RCC 7860 (cell line): Measurements from ENCODE around the gene GPR107.

Source experiments
- DNase-seq: peaks from one replicate; pipeline ENCODE4 v3.0.0-alpha.2; 2015; ENCODE audit warnings: low spot score
- FAIRE-seq: peaks from 2 replicates; lab custom pipeline; 2012; peaks lifted over from hg19 to GRCh38; lab: Jason Lieb, UNC

GPR107 gene

DNA sequence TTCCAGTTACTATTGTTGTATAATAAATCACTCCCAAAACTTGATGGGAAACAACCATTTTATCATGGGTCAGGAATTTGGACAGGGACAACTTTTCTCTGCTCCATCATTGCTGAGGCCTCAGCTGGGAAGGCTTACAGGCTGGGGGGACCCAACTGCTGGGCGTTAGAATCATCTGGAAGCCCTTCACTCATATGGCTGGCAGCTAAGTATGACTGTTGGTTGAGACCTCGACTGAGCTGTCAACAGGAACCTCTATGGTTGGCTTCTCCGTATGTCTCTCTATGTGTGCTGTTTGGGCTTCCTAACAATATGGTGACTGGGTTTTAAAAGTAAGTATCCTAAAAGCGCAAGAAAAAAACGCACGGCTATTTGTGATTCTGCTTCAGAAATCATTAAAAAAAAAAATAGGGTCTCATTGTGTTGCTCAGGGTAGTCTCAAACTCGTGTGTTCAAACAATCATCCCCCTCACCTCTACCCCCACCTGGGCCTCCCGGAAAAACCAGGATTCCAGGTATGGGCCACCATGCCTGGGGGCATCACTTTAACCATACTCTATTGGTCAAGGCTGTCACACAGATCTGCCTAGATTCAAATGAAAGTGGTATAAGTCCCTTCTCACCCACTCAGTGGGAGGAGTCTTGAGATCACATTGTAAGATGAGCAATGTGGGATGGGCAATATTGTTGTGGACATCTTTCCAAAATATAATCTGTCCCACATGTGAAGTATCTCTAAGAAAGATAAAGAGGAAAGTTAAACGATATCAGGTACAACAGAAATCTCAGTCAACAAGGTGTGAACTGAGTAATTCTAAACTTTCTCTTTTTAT lies 26.0 kb upstream of the GPR107 start:
- no peak for FAIRE-seq
- DNase-seq = no peak

DNA sequence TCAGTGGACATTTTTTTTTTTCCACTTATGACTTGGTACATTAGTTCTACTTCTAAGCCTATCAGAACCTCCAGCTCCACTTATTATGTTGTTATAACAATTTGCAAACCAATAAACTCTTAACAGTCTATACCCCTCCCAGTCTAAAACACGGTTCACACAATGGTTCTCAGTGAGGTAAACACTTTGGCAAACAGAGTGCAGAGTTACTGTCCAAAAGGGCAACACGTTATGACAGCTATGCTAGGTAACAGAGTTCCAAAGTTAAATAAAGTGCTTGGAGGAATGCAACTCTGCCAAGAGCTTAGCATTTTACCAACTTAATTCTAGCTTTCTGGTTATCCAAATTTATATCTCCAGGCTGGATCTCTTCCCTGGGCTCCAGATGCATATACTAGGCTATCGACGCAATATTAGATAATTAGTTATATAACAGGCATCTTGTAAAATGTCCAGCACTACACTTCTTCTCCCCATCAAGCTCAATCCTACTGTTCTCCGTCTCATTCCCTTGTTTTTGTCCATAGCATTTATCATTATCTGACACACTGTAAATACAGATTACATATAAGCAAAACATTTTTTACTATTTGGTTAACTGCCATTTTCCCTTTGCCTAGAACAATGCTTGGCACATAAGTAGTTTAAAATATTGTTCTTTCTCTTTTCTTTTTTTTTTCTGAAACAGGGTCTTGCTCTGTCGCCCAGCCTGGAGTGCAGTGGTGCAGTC lies 25.0 kb upstream of the GPR107 start:
- DNase-seq = no peak
- no peak for FAIRE-seq

- DNase-seq (no peak), FAIRE-seq (no peak)
These were observed 24.3 kb upstream of the GPR107 start for GRCh38 chr9:130029223-130029973.

GRCh38 chr9:130030651-130031127 lies 23.0 kb upstream of the GPR107 start:
- no peak for DNase-seq
- no peak for FAIRE-seq

DNA sequence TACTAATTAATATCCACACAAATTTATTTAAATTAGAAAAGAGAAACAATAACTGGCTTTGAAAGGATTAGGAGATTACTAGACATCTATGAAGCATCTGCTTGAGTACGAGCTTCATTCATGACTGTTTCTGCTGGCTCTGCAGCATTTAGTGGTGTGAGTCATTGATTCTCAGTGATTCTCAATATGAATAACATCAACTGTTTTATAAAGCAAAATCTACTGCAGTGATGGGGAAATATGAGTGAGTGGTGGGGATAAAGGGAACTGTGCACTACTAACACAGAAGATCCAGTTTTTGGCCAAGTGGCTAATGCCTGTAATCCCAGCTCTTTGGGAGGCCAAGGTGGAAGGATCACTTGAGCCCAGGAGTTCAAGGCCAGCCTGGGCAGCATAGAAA lies 19.1 kb upstream of the GPR107 start:
- DNase-seq (no peak), FAIRE-seq (no peak)

DNA sequence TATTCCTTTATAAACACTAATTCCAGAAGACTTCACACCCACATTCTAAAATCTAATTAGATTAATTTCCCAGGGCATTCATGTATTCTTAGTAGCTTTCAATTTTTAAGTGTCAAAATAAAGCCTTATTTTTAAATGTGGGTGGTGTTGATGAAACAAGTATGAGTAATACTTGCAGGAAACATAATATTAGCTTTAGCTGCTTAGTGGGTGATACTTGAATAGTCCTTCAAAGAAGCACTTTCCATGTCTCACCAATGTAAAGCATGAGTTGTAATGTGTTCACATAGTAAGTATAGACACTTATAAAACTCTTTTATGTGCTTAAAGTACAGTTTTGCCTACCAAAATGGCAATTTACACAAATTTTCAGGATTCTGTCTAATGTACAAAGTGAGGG lies 17.6 kb upstream of the GPR107 start:
- FAIRE-seq (peak; percentile 16), DNase-seq (no peak)

DNA sequence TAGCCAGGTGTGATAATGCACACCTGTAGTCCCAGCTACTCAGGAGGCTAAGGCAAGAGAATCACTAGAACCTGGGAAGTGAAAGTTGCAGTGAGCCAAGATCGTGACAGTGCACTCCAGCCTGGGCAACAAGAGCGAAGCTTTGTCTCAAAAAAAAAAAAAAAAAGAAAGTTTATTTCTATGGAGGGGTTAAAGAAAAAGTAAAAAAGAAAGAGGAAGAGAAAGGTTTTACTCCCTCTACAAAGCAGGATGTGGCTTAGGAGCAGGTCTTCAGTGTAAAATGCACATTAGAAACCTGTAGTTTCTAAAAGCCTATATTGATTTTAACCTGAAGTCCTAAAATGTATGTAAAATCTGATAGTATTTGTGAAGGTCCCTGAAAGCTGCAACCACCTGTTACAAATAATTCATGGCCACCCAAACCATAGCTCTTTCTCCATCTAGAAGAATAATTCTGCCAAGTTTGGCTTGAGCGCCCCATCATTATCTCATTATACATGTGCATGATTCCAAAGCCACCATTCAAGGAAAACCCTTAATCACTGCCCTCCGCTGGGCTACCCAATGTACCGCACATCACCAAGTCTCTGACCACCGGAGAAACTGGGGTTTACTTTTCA lies 14.1 kb upstream of the GPR107 start:
- FAIRE-seq (no peak), DNase-seq (no peak)

DNA sequence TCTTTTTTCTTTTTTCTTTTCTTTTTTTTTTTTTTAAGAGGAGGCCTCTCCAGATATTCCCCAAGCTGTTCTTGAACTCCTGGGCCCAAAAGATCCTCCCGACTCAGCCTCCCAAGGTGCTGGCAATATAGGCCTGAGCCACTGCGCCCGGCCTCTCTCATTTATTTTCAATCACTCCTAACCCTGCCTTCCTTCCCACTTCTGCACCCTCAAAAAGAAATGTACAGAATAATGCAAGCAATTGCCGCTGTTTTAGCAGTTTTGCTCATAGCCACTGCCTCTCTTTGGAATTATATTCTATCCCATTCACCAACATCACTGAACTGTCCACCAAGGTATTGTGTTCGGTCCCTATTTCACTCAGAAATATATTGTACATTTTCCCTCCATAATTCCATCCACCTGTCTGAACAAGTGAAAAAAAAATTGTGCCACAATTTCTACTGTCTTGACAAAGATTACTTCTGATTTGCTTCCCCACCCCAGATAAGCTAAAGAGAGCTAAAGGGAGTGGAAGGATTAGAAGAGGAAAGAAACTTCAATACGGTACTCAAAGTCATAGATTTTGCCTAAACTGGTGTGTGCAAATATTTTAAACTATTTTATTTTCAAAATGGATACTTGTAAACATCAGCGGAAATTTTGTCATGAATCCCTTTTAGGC lies 12.6 kb upstream of the GPR107 start:
- no peak for DNase-seq

DNA sequence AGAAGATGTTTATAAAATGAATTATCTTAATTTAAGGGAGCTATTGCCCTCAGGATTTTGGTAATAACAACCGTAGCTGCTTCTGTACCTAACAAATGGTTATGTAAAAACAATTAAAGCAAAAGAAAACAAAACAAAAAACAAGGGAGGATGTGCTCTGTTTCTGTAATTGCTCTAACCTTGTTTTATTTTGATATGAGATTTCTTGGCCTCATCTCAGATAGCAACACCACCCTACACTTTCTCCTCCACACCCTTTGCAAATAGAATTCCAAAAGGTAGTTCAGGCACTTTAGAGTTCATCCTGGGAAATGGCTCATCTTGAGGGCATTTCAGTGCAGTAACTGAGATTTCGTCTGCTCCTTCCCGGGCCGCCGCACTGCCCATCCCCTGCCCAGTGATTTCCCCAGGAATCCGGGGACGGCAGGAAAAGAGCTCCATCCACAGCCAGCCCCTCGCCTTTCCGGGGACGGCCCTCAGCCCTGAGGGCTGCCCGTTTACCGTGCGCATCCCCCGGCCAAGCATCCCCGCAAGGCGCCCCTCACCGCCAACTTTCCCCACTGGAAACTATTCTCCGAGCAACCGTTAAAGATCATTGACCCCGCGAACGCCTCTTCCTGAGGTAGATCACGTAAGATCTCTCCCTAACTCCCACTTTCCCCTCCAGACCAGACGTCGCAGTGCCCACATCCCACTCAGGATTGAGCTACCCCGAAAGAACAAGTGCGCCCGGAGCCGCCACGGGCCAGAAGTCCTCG lies 11.9 kb upstream of the GPR107 start:
- peak; percentile 25 for DNase-seq
- FAIRE-seq = no peak

More for the DNA sequence above, 12.6 kb upstream of the GPR107 start:
- FAIRE-seq = no peak

DNA sequence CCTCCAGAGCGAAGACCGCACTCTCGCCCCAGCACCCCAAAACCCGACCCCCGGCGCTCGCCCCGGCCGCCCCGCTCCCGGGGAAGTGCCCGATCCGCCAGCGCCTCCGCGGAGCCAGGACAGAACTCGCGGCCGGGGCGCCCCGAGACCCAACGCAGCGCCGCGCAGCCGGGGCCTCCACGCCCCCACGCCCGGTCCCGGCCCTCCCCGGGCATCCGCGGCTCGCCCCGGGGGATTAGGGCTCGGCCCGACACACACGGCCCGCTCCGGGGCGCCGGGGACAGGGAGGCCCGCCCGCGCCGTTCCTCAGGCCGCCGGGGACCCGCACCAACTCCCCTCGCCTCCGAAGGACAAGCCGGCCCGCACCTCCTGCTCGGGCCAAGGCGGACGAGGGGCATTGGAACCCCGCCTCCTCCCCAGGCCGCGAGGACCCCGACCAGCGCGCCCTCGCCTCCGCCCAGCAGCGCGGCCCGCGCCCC lies 11.3 kb upstream of the GPR107 start:
- no peak for DNase-seq
- no peak for FAIRE-seq

DNA sequence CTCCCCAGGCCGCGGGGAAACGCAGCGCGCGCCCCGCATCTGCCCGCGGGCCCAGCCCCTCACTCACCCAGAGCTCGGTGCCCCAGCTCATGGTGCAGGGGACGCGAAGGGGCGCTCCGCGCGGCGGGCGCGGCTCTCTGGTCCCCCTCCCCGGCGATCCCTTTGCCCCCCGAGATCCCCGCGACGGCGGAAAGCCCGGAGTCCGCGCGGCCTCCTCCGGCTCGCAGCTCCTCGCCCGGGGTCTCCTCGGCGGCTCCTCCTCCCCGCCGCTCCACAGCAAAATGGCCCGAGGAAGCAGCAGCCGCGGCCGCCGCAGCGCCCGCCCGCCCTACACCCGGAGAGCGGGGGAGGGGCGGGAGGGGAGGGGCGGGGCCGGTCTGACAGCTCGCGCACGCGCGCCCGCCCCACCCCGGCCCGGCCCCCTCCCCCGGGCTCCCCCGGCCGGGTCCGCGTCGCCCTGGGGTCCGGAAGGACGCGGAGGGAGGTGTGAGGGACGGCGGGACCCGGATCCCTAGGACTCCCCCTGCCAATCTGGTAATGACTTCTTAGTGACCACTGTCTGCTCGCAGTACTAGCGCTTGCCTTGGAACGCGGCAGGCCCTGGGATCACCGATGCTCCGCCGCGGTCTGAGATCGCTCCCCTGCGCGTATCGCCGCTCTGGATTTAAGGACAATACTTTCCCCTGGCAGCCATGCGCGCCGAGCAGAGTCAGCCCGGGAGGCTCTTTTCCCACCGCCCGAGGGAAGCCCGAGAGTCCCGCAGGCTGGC lies 10.6 kb upstream of the GPR107 start, which contains the start of gene FNBP1:
Gene FNBP1 (minus strand): TSS at position 305 of the 769 bp plus-strand sequence. CDS start 214 bp downstream, at position 91.
- DNase-seq (peak; percentile 44), FAIRE-seq (no peak)

- no peak for FAIRE-seq
- DNase-seq = no peak
These were observed 9.8 kb upstream of the GPR107 start for GRCh38 chr9:130043654-130044623.

DNA sequence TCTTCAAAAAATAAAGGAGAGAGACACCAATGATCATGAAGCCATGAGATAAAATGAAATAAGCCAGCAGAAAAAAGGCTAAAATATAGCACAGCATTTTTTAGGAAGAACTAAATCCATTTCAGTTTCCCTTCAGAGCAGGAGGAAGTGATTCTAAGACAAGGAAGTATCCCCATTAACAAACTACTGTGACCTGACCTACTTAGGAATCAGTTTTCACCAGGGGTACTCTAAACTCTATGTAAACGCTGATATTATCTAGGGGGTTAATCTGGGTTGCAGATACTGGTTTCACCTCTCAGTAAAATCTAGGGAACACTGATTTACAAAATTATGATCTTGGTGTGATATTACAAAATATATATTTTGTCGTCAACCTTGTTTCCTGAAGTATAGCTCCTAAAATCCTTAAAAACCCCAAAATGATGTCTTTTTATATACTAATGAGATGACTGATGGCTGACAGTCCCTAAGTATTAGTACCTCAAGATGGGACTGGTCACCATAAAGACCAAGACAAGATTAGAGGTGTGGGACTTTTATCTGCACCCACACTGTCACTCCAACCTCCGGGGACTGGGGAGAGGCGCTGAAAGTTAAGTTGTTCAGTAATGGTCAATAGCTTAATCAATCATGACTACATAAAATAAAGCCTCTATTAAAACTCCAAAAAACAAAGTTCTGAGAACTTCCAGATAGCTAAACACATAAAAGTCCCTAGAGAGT lies 7.8 kb upstream of the GPR107 start:
- FAIRE-seq = no peak
- DNase-seq = no peak

DNA sequence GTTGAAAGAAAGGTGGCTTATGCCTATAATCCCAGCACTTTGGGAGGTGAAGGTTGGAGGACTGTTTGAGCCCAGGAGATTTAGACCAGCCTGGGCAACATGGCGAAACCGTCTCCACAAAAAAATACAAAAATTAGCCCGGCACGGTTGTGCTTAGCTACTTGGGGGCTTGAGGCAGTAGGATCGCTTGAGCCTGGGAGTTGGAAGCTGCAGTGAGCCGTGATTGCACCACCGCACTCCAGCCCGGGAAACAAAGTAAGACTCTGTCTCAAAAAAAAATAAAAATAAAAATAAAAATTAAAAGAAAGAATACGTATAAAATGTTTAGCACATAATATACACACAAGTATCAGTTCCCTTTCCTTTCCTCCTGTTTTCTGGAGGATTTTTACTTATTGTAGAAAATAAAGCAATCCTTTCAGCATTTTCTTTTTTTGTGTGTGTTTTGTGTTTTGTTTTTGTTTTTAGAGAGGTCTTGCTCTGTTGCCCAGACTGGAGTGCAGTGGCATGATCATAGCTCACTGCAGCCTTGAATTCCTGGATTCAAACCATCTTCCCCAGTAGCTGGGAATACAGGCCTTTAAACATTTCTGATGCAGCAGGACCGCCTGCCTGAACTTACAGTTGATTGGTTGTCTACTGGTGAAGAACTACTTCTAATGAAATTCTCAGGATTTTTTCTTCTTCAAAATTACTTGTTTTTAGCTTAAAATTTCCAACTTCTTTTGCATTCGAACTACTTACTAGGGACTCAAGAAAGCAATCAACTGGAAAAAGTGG lies 4.1 kb upstream of the GPR107 start:
- no peak for DNase-seq
- FAIRE-seq = no peak

- no peak for DNase-seq
- FAIRE-seq = no peak
These were observed 3.2 kb upstream of the GPR107 start for GRCh38 chr9:130050462-130050861.

DNA sequence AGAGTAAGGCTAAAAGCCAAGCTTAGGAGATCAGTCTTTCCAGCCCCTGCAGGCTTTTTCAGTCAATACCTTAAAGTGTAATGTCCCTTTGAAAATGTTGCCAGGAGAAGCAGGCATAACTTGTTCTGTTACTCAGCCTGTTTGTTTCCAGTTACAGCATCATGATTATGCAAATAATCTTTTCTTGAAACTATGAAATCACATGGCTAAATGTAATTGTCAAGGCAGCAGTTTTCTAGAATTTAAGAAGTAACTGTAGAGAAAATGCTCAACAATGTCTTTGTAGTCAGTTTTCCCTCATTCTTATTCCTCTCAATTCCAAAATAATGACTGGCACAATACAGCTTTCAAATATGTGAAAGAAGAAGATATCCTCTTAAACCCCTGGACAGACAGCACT lies 1.9 kb upstream of the GPR107 start:
- FAIRE-seq (no peak), DNase-seq (no peak)
